ENCODE data around the gene B3GAT1.

The B3GAT1 gene

GRCh38 chr11:134359646-134360045, 52.4 kb downstream of the B3GAT1 start:
- Histone ChIP-seq H3K27me3 (ENCODE audit: insufficient read depth, low read length) (no peaks in the 10 kb centered on the region), H3K4me3 (ENCODE audit: low read depth, low read length) (no peak overlapping the region), H3K27ac (ENCODE audit: low read depth, low read length) (no peak overlapping the region), H3K4me1 (ENCODE audit: control insufficient read depth, insufficient read depth, low read length, unreplicated experiment) (no peaks in the 10 kb centered on the region), H2AFZ (ENCODE audit: low read length, unreplicated experiment) (no peak overlapping the region), H3K36me3 (ENCODE audit: insufficient read depth, low read length) (no peaks in the 10 kb centered on the region), H3K79me2 (ENCODE audit: control insufficient read depth, insufficient read depth, low read length, unreplicated experiment) (no peaks in the 10 kb centered on the region)

GRCh38 chr11:134358856-134359490, 53.1 kb downstream of the B3GAT1 start:
- Histone ChIP-seq H3K4me1 (ENCODE audit: control insufficient read depth, insufficient read depth, low read length, unreplicated experiment) (no peaks in the 10 kb centered on the region), H3K27ac (ENCODE audit: low read depth, low read length) (no peak overlapping the region), H2AFZ (ENCODE audit: low read length, unreplicated experiment) (no peak overlapping the region), H3K27me3 (ENCODE audit: insufficient read depth, low read length) (no peaks in the 10 kb centered on the region), H3K79me2 (ENCODE audit: control insufficient read depth, insufficient read depth, low read length, unreplicated experiment) (no peaks in the 10 kb centered on the region), H3K36me3 (ENCODE audit: insufficient read depth, low read length) (no peaks in the 10 kb centered on the region), H3K4me3 (ENCODE audit: low read depth, low read length) (no peak overlapping the region)

GRCh38 chr11:134358165-134358855, 53.7 kb downstream of the B3GAT1 start:
- no peak overlapping the region for H2AFZ ChIP-seq (ENCODE audit: low read length, unreplicated experiment)
- no peak overlapping the region for H3K4me3 ChIP-seq (ENCODE audit: low read depth, low read length)
- no peaks in the 10 kb centered on the region for H3K4me1 ChIP-seq (ENCODE audit: control insufficient read depth, insufficient read depth, low read length, unreplicated experiment)
- H3K79me2 ChIP-seq (ENCODE audit: control insufficient read depth, insufficient read depth, low read length, unreplicated experiment): no peaks in the 10 kb centered on the region
- no peaks in the 10 kb centered on the region for H3K36me3 ChIP-seq (ENCODE audit: insufficient read depth, low read length)
- no peaks in the 10 kb centered on the region for H3K27me3 ChIP-seq (ENCODE audit: insufficient read depth, low read length)
- no peak overlapping the region for H3K27ac ChIP-seq (ENCODE audit: low read depth, low read length)

- H3K27ac ChIP-seq (ENCODE audit: low read depth, low read length): no peak overlapping the region
- H2AFZ ChIP-seq (ENCODE audit: low read length, unreplicated experiment): no peak overlapping the region
- H3K79me2 ChIP-seq (ENCODE audit: control insufficient read depth, insufficient read depth, low read length, unreplicated experiment): no peaks in the 10 kb centered on the region
- no peak overlapping the region for H3K4me3 ChIP-seq (ENCODE audit: low read depth, low read length)
- H3K4me1 ChIP-seq (ENCODE audit: control insufficient read depth, insufficient read depth, low read length, unreplicated experiment): no peaks in the 10 kb centered on the region
- H3K27me3 ChIP-seq (ENCODE audit: insufficient read depth, low read length): no peaks in the 10 kb centered on the region
- no peaks in the 10 kb centered on the region for H3K36me3 ChIP-seq (ENCODE audit: insufficient read depth, low read length)
Measured at GRCh38 chr11:134357545-134357839, 54.5 kb downstream of the B3GAT1 start.

- no peaks in the 10 kb centered on the region for H3K36me3 ChIP-seq (ENCODE audit: insufficient read depth, low read length)
- no peaks in the 10 kb centered on the region for H3K79me2 ChIP-seq (ENCODE audit: control insufficient read depth, insufficient read depth, low read length, unreplicated experiment)
- H3K27me3 ChIP-seq (ENCODE audit: insufficient read depth, low read length): no peaks in the 10 kb centered on the region
- no peak overlapping the region for H3K27ac ChIP-seq (ENCODE audit: low read depth, low read length)
- H3K4me3 ChIP-seq (ENCODE audit: low read depth, low read length): no peak overlapping the region
- no peak overlapping the region for H2AFZ ChIP-seq (ENCODE audit: low read length, unreplicated experiment)
- no peaks in the 10 kb centered on the region for H3K4me1 ChIP-seq (ENCODE audit: control insufficient read depth, insufficient read depth, low read length, unreplicated experiment)
Measured at GRCh38 chr11:134356656-134357544, 55.1 kb downstream of the B3GAT1 start.

GRCh38 chr11:134355656-134356055, 56.4 kb downstream of the B3GAT1 start:
- Histone ChIP-seq H2AFZ (ENCODE audit: low read length, unreplicated experiment) (no peak overlapping the region), H3K27ac (ENCODE audit: low read depth, low read length) (no peak overlapping the region)

GRCh38 chr11:134355136-134355535, 56.9 kb downstream of the B3GAT1 start:
- Histone ChIP-seq H3K36me3 (ENCODE audit: insufficient read depth, low read length) (no peaks in the 10 kb centered on the region), H3K4me3 (ENCODE audit: low read depth, low read length) (no peak overlapping the region), H3K79me2 (ENCODE audit: control insufficient read depth, insufficient read depth, low read length, unreplicated experiment) (no peaks in the 10 kb centered on the region), H3K27me3 (ENCODE audit: insufficient read depth, low read length) (no peaks in the 10 kb centered on the region), H2AFZ (ENCODE audit: low read length, unreplicated experiment) (no peak overlapping the region), H3K27ac (ENCODE audit: low read depth, low read length) (no peak overlapping the region), H3K4me1 (ENCODE audit: control insufficient read depth, insufficient read depth, low read length, unreplicated experiment) (no peaks in the 10 kb centered on the region)

More at GRCh38 chr11:134355656-134356055, 56.4 kb downstream of the B3GAT1 start:
- Histone ChIP-seq H3K4me1 (ENCODE audit: control insufficient read depth, insufficient read depth, low read length, unreplicated experiment) (no peaks in the 10 kb centered on the region), H3K27me3 (ENCODE audit: insufficient read depth, low read length) (no peaks in the 10 kb centered on the region), H3K4me3 (ENCODE audit: low read depth, low read length) (no peak overlapping the region), H3K36me3 (ENCODE audit: insufficient read depth, low read length) (no peaks in the 10 kb centered on the region), H3K79me2 (ENCODE audit: control insufficient read depth, insufficient read depth, low read length, unreplicated experiment) (no peaks in the 10 kb centered on the region)

- Histone ChIP-seq H3K4me3 (ENCODE audit: low read depth, low read length) (no peak overlapping the region), H2AFZ (ENCODE audit: low read length, unreplicated experiment) (no peak overlapping the region), H3K4me1 (ENCODE audit: control insufficient read depth, insufficient read depth, low read length, unreplicated experiment) (no peaks in the 10 kb centered on the region), H3K79me2 (ENCODE audit: control insufficient read depth, insufficient read depth, low read length, unreplicated experiment) (no peaks in the 10 kb centered on the region), H3K27ac (ENCODE audit: low read depth, low read length) (no peak overlapping the region), H3K27me3 (ENCODE audit: insufficient read depth, low read length) (no peaks in the 10 kb centered on the region), H3K36me3 (ENCODE audit: insufficient read depth, low read length) (no peaks in the 10 kb centered on the region)
Measured at GRCh38 chr11:134352111-134352510, 59.9 kb downstream of the B3GAT1 start.

- H3K36me3 ChIP-seq (ENCODE audit: insufficient read depth, low read length): no peaks in the 10 kb centered on the region
- H3K27me3 ChIP-seq (ENCODE audit: insufficient read depth, low read length): no peaks in the 10 kb centered on the region
- H3K4me1 ChIP-seq (ENCODE audit: control insufficient read depth, insufficient read depth, low read length, unreplicated experiment): no peaks in the 10 kb centered on the region
- H2AFZ ChIP-seq (ENCODE audit: low read length, unreplicated experiment): no peak overlapping the region
- no peak overlapping the region for H3K27ac ChIP-seq (ENCODE audit: low read depth, low read length)
- H3K79me2 ChIP-seq (ENCODE audit: control insufficient read depth, insufficient read depth, low read length, unreplicated experiment): no peaks in the 10 kb centered on the region
- H3K4me3 ChIP-seq (ENCODE audit: low read depth, low read length): no peak overlapping the region
Measured at GRCh38 chr11:134350381-134350780, 61.7 kb downstream of the B3GAT1 start.

- no peaks in the 10 kb centered on the region for H3K27me3 ChIP-seq (ENCODE audit: insufficient read depth, low read length)
- no peak overlapping the region for H2AFZ ChIP-seq (ENCODE audit: low read length, unreplicated experiment)
- H3K27ac ChIP-seq (ENCODE audit: low read depth, low read length): no peak overlapping the region
Measured at GRCh38 chr11:134349802-134350355, 62.2 kb downstream of the B3GAT1 start.

More at GRCh38 chr11:134349802-134350355, 62.2 kb downstream of the B3GAT1 start:
- H3K4me1 ChIP-seq (ENCODE audit: control insufficient read depth, insufficient read depth, low read length, unreplicated experiment): no peaks in the 10 kb centered on the region
- no peak overlapping the region for H3K4me3 ChIP-seq (ENCODE audit: low read depth, low read length)
- no peaks in the 10 kb centered on the region for H3K36me3 ChIP-seq (ENCODE audit: insufficient read depth, low read length)
- no peaks in the 10 kb centered on the region for H3K79me2 ChIP-seq (ENCODE audit: control insufficient read depth, insufficient read depth, low read length, unreplicated experiment)
